ENCODE measurements around the gene TTC19.

- TF ChIP-seq CTCF (IDR thresholded peaks at IDR 0.05) (no peak), EP300 (IDR thresholded peaks at IDR 0.05) (no peak)
These were observed 38.0 kb downstream of the TTC19 start for GRCh38 chr17:16037636-16038035.
